ENCODE data around the gene MFNG. TPM values are rescaled to one million over a fixed set of nuclear protein-coding genes. Genes with fewer than 3 reads are reported as not detected.
A peak's percentile ranks its signal among the peaks of the same experiment; 100 is the strongest.

The MFNG gene
- total and polyA plus RNA-seq, 4 donors, result 14.3 to 46.7 (median 31.0) TPM

DNA sequence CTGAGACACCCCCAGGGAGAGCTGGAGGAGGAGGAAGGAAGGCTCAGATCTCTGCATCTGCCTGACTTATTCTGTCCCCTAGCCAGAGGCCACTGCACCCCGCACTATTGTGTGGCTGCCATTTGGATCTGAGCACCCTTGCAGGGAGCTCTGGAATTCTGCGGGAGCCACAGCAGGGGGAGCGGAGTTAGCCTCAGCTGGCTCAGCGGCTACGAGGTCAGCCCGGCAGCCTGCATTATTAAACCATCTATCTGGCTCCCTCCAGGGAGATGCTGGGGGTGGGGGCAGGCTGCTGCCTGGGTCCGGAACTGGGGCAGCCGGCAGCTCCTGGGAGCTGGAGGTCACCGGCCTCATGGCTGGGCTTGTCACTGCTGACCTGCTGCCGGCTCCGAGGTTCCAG is 52.4 kb downstream of the MFNG start:
- no peaks in the 10 kb centered on the region for H3K36me3 ChIP-seq (ENCODE audit: control insufficient read depth in 4 of 4, insufficient read depth in 4 of 4, low read length in 4 of 4)
- H3K9ac ChIP-seq (ENCODE audit: insufficient read depth in 1 of 2, low read length in 2 of 2), result no peak overlapping the region
- peaks cover 0 to 11% (median 2%) of the 10 kb centered on the region in 3 donors for H3K27me3 ChIP-seq (ENCODE audit: control insufficient read depth in 3 of 3, insufficient read depth in 3 of 3, low read length in 2 of 3)
- TF ChIP-seq, protein P1, sequence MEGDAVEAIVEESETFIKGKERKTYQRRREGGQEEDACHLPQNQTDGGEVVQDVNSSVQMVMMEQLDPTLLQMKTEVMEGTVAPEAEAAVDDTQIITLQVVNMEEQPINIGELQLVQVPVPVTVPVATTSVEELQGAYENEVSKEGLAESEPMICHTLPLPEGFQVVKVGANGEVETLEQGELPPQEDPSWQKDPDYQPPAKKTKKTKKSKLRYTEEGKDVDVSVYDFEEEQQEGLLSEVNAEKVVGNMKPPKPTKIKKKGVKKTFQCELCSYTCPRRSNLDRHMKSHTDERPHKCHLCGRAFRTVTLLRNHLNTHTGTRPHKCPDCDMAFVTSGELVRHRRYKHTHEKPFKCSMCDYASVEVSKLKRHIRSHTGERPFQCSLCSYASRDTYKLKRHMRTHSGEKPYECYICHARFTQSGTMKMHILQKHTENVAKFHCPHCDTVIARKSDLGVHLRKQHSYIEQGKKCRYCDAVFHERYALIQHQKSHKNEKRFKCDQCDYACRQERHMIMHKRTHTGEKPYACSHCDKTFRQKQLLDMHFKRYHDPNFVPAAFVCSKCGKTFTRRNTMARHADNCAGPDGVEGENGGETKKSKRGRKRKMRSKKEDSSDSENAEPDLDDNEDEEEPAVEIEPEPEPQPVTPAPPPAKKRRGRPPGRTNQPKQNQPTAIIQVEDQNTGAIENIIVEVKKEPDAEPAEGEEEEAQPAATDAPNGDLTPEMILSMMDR (IDR thresholded peaks at IDR 0.05; ENCODE audit: control extremely low read depth, extremely low read depth), result no peak
- DNase-seq (no peak), ATAC-seq (ENCODE audit: insufficient read depth, low FRiP score) (no peak)
- no peak overlapping the region for H3K4me3 ChIP-seq
- H3K4me1 ChIP-seq (ENCODE audit: control insufficient read depth in 5 of 5, insufficient read depth in 5 of 5, low read length in 5 of 5), result peaks cover 0 to 14% (median 0%) of the 10 kb centered on the region in 5 donors
- peaks cover 0 to 8% (median 0%) of the 10 kb centered on the region in 4 donors for H3K9me3 ChIP-seq (ENCODE audit: control insufficient read depth in 4 of 4, insufficient read depth in 3 of 4, low read length in 3 of 4)
- no peak overlapping the region for H3K27ac ChIP-seq (ENCODE audit: low read depth in 1 of 2, low read length in 1 of 2)
- 65 to 84% methylated on average over 11 of the region's 11 CpGs for WGBS, 2 donors

GRCh38 chr22:37432708-37433054 is 53.5 kb downstream of the MFNG start:
- 91 to 92% methylated on average over 3 of the region's 3 CpGs for WGBS, 2 donors
- H3K4me3 ChIP-seq, result no peak overlapping the region

GRCh38 chr22:37431801-37432707 is 54.1 kb downstream of the MFNG start:
- peaks cover 0 to 8% (median 0%) of the 10 kb centered on the region in 4 donors for H3K9me3 ChIP-seq (ENCODE audit: control insufficient read depth in 4 of 4, insufficient read depth in 3 of 4, low read length in 3 of 4)
- ATAC-seq (ENCODE audit: insufficient read depth, low FRiP score) (no peak), DNase-seq (peak in 2 of 3 donors; percentile 38 to 44)
- no peak overlapping the region for H3K4me3 ChIP-seq
- WGBS, 2 donors, result 62 to 74% methylated on average over 12 to 14 of the region's 14 CpGs
- H3K27ac ChIP-seq (ENCODE audit: low read depth in 1 of 2, low read length in 1 of 2), result no peak overlapping the region
- TF ChIP-seq, protein P1 (IDR thresholded peaks at IDR 0.05; ENCODE audit: control extremely low read depth, extremely low read depth), result no peak
- no peak overlapping the region for H3K9ac ChIP-seq (ENCODE audit: insufficient read depth in 1 of 2, low read length in 2 of 2)
- peaks cover 0 to 21% (median 12%) of the 10 kb centered on the region in 3 donors for H3K27me3 ChIP-seq (ENCODE audit: control insufficient read depth in 3 of 3, insufficient read depth in 3 of 3, low read length in 2 of 3)
- peaks cover 0 to 14% (median 0%) of the 10 kb centered on the region in 5 donors for H3K4me1 ChIP-seq (ENCODE audit: control insufficient read depth in 5 of 5, insufficient read depth in 5 of 5, low read length in 5 of 5)
- H3K36me3 ChIP-seq (ENCODE audit: control insufficient read depth in 4 of 4, insufficient read depth in 4 of 4, low read length in 4 of 4), result no peaks in the 10 kb centered on the region

More at GRCh38 chr22:37432708-37433054, 53.5 kb downstream of the MFNG start:
- Histone ChIP-seq H3K27me3 (ENCODE audit: control insufficient read depth in 3 of 3, insufficient read depth in 3 of 3, low read length in 2 of 3) (peaks cover 0 to 21% (median 12%) of the 10 kb centered on the region in 3 donors), H3K36me3 (ENCODE audit: control insufficient read depth in 4 of 4, insufficient read depth in 4 of 4, low read length in 4 of 4) (no peaks in the 10 kb centered on the region), H3K9ac (ENCODE audit: insufficient read depth in 1 of 2, low read length in 2 of 2) (no peak overlapping the region), H3K4me1 (ENCODE audit: control insufficient read depth in 5 of 5, insufficient read depth in 5 of 5, low read length in 5 of 5) (peaks cover 0 to 14% (median 0%) of the 10 kb centered on the region in 5 donors), H3K27ac (ENCODE audit: low read depth in 1 of 2, low read length in 1 of 2) (no peak overlapping the region), H3K9me3 (ENCODE audit: control insufficient read depth in 4 of 4, insufficient read depth in 3 of 4, low read length in 3 of 4) (peaks cover 0 to 8% (median 0%) of the 10 kb centered on the region in 4 donors)
- DNase-seq, result no peak
- no peak for ATAC-seq (ENCODE audit: insufficient read depth, low FRiP score)
- TF ChIP-seq, protein P1 (IDR thresholded peaks at IDR 0.05; ENCODE audit: control extremely low read depth, extremely low read depth), result no peak

Measured in lung (tissue), 12 donors.